Upper lobe of left lung (tissue), 4 donors: ENCODE data around the gene CNOT8.

Source experiments
- POLR2A ChIP-seq, 4 donors: fragments of 450-650 bp; IDR thresholded peaks; one replicate each; pipeline ENCODE4 v1.5.1; 2016 to 2017; ENCODE audit warnings: antibody characterized with exemption in 4 of 4, mild to moderate bottlenecking in 2 of 4
- TF ChIP-seq, protein P1 (sequence below), 6 experiments: fragments of 450-650 bp in 4 of 6; fragments of 200-600 bp in 2 of 6; sonication (generic) in 2 of 6; IDR thresholded peaks; one replicate each; pipeline ENCODE4 v1.5.1; 2016 to 2019; ENCODE audit warnings: antibody characterized with exemption in 6 of 6

- TF ChIP-seq POLR2A (IDR thresholded peaks at IDR 0.05) = no peak
- TF ChIP-seq, protein P1, sequence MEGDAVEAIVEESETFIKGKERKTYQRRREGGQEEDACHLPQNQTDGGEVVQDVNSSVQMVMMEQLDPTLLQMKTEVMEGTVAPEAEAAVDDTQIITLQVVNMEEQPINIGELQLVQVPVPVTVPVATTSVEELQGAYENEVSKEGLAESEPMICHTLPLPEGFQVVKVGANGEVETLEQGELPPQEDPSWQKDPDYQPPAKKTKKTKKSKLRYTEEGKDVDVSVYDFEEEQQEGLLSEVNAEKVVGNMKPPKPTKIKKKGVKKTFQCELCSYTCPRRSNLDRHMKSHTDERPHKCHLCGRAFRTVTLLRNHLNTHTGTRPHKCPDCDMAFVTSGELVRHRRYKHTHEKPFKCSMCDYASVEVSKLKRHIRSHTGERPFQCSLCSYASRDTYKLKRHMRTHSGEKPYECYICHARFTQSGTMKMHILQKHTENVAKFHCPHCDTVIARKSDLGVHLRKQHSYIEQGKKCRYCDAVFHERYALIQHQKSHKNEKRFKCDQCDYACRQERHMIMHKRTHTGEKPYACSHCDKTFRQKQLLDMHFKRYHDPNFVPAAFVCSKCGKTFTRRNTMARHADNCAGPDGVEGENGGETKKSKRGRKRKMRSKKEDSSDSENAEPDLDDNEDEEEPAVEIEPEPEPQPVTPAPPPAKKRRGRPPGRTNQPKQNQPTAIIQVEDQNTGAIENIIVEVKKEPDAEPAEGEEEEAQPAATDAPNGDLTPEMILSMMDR (IDR thresholded peaks at IDR 0.05) = no peak
Observed at GRCh38 chr5:154840435-154841272, 17.8 kb upstream of the CNOT8 start.
